Activated T-helper 2 cell treated with anti-CD3 and anti-CD28 coated beads, Interferon-gamma antibody, Interleukin-2, Interleukin-4, amounts not matched to agents 10 μg/mL and 5 μg/mL and 100 μg/mL, durations not matched to agents 14 hours and 24 hours and 36 hours (primary cell): Measurements from ENCODE around the gene RASGRP1. TPM values are rescaled to one million over a fixed set of nuclear protein-coding genes. Genes with fewer than 3 reads are reported as not detected.
A peak's percentile ranks its signal among the peaks of the same experiment; 100 is the strongest.

Experiments
- DNase-seq: peaks from one replicate; pipeline ENCODE4 v3.0.0; 2021; ENCODE audit warnings: low spot score
- H3K27ac Mint-ChIP-seq: one replicate; pipeline ENCODE4 v1.8.0; 2021; ENCODE audit warnings: mixed read lengths
- H3K27me3 Mint-ChIP-seq: one replicate; pipeline ENCODE4 v1.8.0; 2021; ENCODE audit warnings: low read depth, mixed read lengths
- H3K36me3 Mint-ChIP-seq: one replicate; pipeline ENCODE4 v1.8.0; 2021; ENCODE audit warnings: low read depth, mixed read lengths
- H3K4me1 Mint-ChIP-seq: one replicate; pipeline ENCODE4 v1.8.0; 2021; ENCODE audit warnings: low read depth, mixed read lengths
- H3K4me3 Mint-ChIP-seq: one replicate; pipeline ENCODE4 v1.8.0; 2021; ENCODE audit warnings: low read depth, mild to moderate bottlenecking, moderate library complexity, mixed read lengths
- H3K9me3 Mint-ChIP-seq: one replicate; pipeline ENCODE4 v1.8.0; 2021; ENCODE audit warnings: mixed read lengths
- intact Hi-C: fragments of 100-400 bp; cut with micrococcal nuclease; formaldehyde crosslinking; loops from one replicate; pipeline ENCODE4 v1.15.1; 2023
- total RNA-seq: library from RNA; stranded (reverse); gene quantifications from 2 replicates; pipeline ENCODE4 v1.2.3, GENCODE V29; 2022

The RASGRP1 gene
- total RNA-seq, 1 donor from 2014 or later: 113 TPM

DNA sequence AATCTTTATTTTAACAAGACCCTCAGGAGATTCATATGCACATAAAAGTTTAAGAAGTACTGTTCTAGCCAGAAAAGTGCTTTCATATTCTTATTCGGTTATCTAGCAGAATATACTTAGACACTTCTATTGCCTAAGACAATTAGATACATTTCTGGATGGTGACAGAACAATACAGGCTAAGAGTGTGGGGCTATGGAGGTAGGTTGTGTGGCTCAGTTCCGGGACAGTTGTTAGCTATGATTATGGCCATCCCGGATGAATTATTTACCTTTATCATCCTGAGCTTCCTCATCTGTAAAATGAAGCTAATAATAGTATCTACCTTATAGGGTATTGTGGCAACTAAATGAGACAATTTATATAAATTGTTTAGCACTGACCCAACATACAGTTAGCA lies 104.1 kb downstream of the RASGRP1 start:
- no peak overlapping the region for H3K27ac Mint-ChIP-seq
- peaks cover 10% of the 10 kb centered on the region for H3K36me3 Mint-ChIP-seq
- DNase-seq: no peak
- peaks cover 34% of the 10 kb centered on the region for H3K4me1 Mint-ChIP-seq
- intact Hi-C loops: no loop called here
- H3K4me3 Mint-ChIP-seq: no peak overlapping the region
- H3K9me3 Mint-ChIP-seq: no peaks in the 10 kb centered on the region
- H3K27me3 Mint-ChIP-seq: no peaks in the 10 kb centered on the region

DNA sequence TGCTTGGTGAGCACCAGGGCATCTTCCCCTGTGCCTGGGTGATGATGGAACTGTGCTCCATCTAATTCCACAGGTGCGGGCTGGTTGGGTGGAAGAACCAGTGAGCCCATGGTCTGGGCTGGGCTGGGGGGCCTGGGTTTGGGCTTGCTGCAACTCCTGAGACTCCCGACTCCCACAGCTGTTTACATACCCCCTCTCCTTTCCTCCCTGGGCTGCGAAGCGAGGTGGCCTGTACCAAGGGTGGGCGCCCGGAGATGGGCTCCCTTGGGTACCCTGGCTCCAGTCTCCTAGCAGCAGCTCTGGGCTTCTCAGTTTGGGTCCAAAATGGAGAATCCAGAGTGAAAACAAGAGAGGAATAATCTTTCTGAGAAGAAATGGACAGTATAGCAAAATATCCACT lies 105.1 kb downstream of the RASGRP1 start:
- no peak for DNase-seq
- H3K4me1 Mint-ChIP-seq: peaks cover 41% of the 10 kb centered on the region
- no peaks in the 10 kb centered on the region for H3K27me3 Mint-ChIP-seq
- peaks cover 10% of the 10 kb centered on the region for H3K36me3 Mint-ChIP-seq
- H3K4me3 Mint-ChIP-seq: no peak overlapping the region
- peak overlapping the region; percentile 19 for H3K27ac Mint-ChIP-seq
- intact Hi-C loops: no loop called here
- H3K9me3 Mint-ChIP-seq: no peaks in the 10 kb centered on the region

- H3K36me3 Mint-ChIP-seq: peaks cover 10% of the 10 kb centered on the region
- DNase-seq: no peak
- H3K27ac Mint-ChIP-seq: no peak overlapping the region
- peaks cover 41% of the 10 kb centered on the region for H3K4me1 Mint-ChIP-seq
- no peaks in the 10 kb centered on the region for H3K9me3 Mint-ChIP-seq
- intact Hi-C loops: no loop called here
- H3K4me3 Mint-ChIP-seq: no peak overlapping the region
- H3K27me3 Mint-ChIP-seq: no peaks in the 10 kb centered on the region
Observed at GRCh38 chr15:38458646-38459045, 106.0 kb downstream of the RASGRP1 start.

DNA sequence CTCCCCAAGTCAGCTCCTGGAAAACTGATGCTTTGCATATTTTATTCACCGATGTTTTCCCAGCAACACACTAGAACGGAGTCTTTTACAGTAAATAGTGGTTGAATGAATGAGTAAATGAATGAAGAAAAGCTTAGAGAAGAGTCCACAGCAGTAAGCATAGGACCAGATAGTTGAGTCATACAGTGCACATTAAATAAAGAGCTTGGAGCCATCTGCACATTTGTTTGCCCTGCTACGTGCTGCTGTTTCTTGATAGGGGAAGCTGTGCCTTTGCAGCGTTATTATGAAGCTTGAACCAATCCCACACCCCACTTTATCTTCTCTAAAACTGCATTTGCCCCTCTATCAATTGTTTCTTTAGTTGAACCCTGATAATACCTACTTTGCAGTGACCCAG lies 109.5 kb downstream of the RASGRP1 start:
- intact Hi-C loops: loop anchor here (2.0 kb wide), 1 partner anchor 102 kb away; no protein-coding TSS in a partner anchor
- Mint-ChIP-seq H3K27me3 (peaks cover 17% of the 10 kb centered on the region), H3K27ac (peak overlapping the region; percentile 91), H3K4me3 (peak overlapping the region; percentile 87), H3K4me1 (peaks cover 24% of the 10 kb centered on the region), H3K9me3 (no peaks in the 10 kb centered on the region), H3K36me3 (peaks cover 10% of the 10 kb centered on the region)
- DNase-seq: no peak

- peaks cover 20% of the 10 kb centered on the region for H3K4me1 Mint-ChIP-seq
- intact Hi-C loops: loop anchor here (2.0 to 5.0 kb wide), 2 partner anchors 102 to 158 kb away; no protein-coding TSS in a partner anchor
Observed at GRCh38 chr15:38454696-38455090, 109.9 kb downstream of the RASGRP1 start.

DNA sequence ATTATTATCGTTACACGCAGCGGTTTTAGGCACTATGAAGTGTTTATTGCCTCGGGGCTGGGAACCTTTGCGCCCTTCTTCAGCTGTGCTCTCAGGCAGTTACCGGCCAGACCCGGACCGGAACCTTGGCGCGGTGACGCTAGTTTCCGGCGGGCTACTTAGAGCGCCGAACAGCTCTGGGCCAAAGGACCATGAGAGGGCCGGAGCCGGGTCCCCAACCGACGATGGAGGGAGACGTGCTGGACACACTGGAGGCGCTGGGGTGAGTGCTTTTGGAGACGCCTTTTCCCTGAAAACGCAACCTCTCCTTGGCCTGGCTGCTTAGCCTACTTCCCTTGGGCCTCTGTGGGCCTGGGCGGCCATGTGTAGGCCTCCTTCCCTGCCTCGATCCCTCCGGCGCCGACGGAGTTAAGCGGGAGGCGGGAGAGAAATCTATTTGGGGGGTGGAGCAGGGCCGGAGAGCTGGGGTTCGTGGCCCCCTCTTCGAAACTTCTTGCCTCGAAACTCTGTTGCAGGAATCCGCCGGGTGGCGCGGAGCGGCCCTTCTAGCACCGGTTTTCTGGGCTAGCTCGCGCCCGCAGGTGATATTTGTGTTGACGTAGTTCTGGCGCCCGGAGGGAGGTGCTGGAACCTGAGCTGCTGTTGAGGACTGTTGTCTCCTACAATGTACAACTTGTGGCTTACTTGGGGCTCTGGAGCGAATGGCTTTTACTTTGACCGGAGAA lies 110.5 kb downstream of the RASGRP1 start, which contains the start of gene FAM98B:
Gene FAM98B (plus strand): TSS at position 157 of the 725 bp plus-strand sequence. CDS start 35 bp downstream, at position 192.
- DNase-seq: peak; percentile 84
- H3K9me3 Mint-ChIP-seq: no peaks in the 10 kb centered on the region
- H3K4me1 Mint-ChIP-seq: peaks cover 19% of the 10 kb centered on the region
- peaks cover 24% of the 10 kb centered on the region for H3K27me3 Mint-ChIP-seq
- H3K36me3 Mint-ChIP-seq: peaks cover 5% of the 10 kb centered on the region
- H3K4me3 Mint-ChIP-seq: peak within 1 kb of the TSS; percentile 87
- peak within 1 kb of the TSS; percentile 91 for H3K27ac Mint-ChIP-seq
- intact Hi-C loops: loop anchor here (2.0 to 5.0 kb wide), 2 partner anchors 103 to 158 kb away; no protein-coding TSS in a partner anchor

More at GRCh38 chr15:38454696-38455090, 109.9 kb downstream of the RASGRP1 start:
- peak overlapping the region; percentile 91 for H3K27ac Mint-ChIP-seq
- H3K4me3 Mint-ChIP-seq: peak overlapping the region; percentile 87
- H3K9me3 Mint-ChIP-seq: no peaks in the 10 kb centered on the region
- peaks cover 7% of the 10 kb centered on the region for H3K36me3 Mint-ChIP-seq
- H3K27me3 Mint-ChIP-seq: peaks cover 21% of the 10 kb centered on the region
- no peak for DNase-seq

DNA sequence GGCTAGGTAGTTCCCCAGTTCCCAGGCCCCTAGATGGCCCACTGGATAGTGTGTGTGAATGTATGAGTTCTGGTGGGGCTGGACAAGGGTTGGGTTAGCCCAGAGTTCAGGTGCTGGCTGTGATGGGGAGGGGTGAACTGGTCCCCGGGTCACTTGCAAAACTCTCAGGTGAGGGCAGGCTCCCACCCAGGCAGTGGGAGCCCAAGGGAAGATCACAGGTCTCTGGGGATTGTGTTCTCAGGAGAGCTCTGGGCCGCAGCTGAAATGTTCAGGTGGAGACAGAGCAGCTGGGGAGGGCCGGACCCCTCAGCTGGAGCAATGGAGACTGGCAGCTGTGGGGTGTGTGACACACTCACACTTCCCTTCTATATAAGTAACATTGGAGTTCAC lies 123.5 kb downstream of the RASGRP1 start:
- Mint-ChIP-seq H3K4me1 (peaks cover 8% of the 10 kb centered on the region), H3K27me3 (peaks cover 41% of the 10 kb centered on the region), H3K36me3 (no peaks in the 10 kb centered on the region), H3K4me3 (no peak overlapping the region), H3K27ac (no peak overlapping the region), H3K9me3 (no peaks in the 10 kb centered on the region)
- intact Hi-C loops: loop anchor here (1.0 kb wide), 1 partner anchor 122 kb away; no protein-coding TSS in a partner anchor
- no peak for DNase-seq

- H3K27ac Mint-ChIP-seq: peak overlapping the region; percentile 2
Observed at GRCh38 chr15:38440353-38441129, 124.1 kb downstream of the RASGRP1 start.

More at GRCh38 chr15:38440353-38441129, 124.1 kb downstream of the RASGRP1 start:
- Mint-ChIP-seq H3K9me3 (no peaks in the 10 kb centered on the region), H3K4me1 (peaks cover 8% of the 10 kb centered on the region), H3K36me3 (no peaks in the 10 kb centered on the region), H3K27me3 (peaks cover 47% of the 10 kb centered on the region), H3K4me3 (no peak overlapping the region)
- DNase-seq: peak; percentile 31
- intact Hi-C loops: loop anchor here (1.0 kb wide), 2 partner anchors 123 to 256 kb away; no protein-coding TSS in a partner anchor

Other genes starting within 250 kb of the RASGRP1 start
- 53.9 and 56.5 TPM in 2 replicates for gene FAM98B, start 110.7 kb downstream of the RASGRP1 start, total RNA-seq